Measurements from ENCODE around the gene FCGR3A.
"Not testable (repeated sequence)": the region's sequence is repeated elsewhere in the genome, so short reads cannot be mapped to it uniquely, and the experiment has no call there.

DNA sequence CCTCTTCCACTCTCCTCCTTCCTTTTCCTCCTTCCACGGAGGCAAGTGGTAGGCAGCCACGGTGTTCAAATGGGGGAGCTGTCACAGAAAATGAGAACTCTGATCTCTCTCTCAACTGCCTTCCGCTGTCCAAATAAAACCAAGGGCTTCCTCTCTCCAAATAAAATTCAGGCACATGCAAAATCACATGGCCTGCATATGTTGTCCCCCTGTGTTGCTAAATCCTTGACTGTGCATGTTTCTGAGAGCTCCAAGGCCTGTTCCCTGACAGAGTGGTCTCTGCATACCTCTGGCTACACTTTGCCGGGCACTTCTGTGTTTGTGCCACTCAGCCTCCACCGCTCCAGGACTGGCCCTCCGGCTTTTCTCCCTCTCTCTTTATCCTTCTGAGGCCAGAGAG lies 39.0 kb upstream of the FCGR3A start:
- TF ChIP-seq, protein P1, sequence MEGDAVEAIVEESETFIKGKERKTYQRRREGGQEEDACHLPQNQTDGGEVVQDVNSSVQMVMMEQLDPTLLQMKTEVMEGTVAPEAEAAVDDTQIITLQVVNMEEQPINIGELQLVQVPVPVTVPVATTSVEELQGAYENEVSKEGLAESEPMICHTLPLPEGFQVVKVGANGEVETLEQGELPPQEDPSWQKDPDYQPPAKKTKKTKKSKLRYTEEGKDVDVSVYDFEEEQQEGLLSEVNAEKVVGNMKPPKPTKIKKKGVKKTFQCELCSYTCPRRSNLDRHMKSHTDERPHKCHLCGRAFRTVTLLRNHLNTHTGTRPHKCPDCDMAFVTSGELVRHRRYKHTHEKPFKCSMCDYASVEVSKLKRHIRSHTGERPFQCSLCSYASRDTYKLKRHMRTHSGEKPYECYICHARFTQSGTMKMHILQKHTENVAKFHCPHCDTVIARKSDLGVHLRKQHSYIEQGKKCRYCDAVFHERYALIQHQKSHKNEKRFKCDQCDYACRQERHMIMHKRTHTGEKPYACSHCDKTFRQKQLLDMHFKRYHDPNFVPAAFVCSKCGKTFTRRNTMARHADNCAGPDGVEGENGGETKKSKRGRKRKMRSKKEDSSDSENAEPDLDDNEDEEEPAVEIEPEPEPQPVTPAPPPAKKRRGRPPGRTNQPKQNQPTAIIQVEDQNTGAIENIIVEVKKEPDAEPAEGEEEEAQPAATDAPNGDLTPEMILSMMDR (IDR thresholded peaks at IDR 0.05 in 8 of 11, conservative IDR thresholded peaks at IDR 0.05 in 3 of 11), result not testable (repeated sequence)
- TF ChIP-seq POLR2A (IDR thresholded peaks at IDR 0.05), result not testable (repeated sequence)
